ENCODE results near the gene MAP6. TPM values are rescaled to one million over a fixed set of nuclear protein-coding genes. Genes with fewer than 3 reads are reported as not detected.

The MAP6 gene
- total and polyA plus RNA-seq, 10 donors, result 1.3 to 9.0 (median 2.3) TPM

- no peak for TF ChIP-seq POLR2AphosphoS5 (IDR thresholded peaks at IDR 0.05)
- TF ChIP-seq CTCF (IDR thresholded peaks at IDR 0.05 in 8 of 11, conservative IDR thresholded peaks at IDR 0.05 in 3 of 11), result no peak
- no peak for TF ChIP-seq POLR2A (IDR thresholded peaks at IDR 0.05)
- H3K27me3 ChIP-seq (replicated peaks in 1 of 7), result peaks cover 0 to 24% (median 0%) of the 10 kb centered on the region in 7 donors
- DNase-seq, result no peak
- no peaks in the 10 kb centered on the region for H3K9me3 ChIP-seq
- intact Hi-C loops (cut with DNase I; ENCODE audit: low total_unique reads), result no loop called here
- H3K4me1 ChIP-seq, result peaks cover 6 to 13% (median 9%) of the 10 kb centered on the region in 6 donors
- H3K27ac ChIP-seq, result no peak overlapping the region
- WGBS, 5 donors, result 51 to 67% (median 60%) methylated on average over 16 of the region's 16 CpGs
- H3K36me3 ChIP-seq, result no peaks in the 10 kb centered on the region
- no peak overlapping the region for H3K4me3 ChIP-seq
Measured at GRCh38 chr11:75635066-75635862, 33.6 kb downstream of the MAP6 start.

DNA sequence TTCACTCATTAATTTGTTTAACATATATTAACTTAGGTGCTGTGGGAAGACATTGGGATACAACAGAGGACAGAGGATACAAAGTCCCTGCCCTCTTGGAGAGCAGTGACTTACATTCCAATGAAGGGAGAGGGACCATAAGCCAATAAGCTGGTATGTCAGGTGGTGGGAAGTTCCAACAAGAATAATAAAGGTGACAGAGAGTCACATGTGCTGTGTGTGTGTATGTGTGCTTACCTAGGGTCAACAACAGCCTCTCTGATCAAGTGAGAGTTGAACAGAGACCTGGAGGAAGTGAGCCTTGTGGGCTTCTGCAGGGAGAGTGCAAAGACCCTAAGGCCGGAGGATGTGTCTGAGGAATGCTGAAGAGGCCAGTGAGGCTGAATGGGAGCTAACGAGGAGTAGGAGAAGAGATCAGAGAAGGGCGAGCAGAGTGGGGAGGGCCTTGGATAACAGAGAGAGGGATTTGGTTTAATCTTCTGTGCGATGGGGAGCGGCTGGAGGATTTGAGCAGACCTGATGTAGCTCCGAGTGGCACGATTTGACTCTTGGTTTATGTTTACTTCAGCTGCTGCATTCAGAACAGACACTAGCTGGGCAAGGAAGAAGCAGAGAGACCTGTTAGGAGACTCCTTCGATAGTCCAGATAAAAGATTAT is 35.3 kb downstream of the MAP6 start:
- Histone ChIP-seq H3K27me3 (replicated peaks in 1 of 7) (peaks cover 0 to 24% (median 0%) of the 10 kb centered on the region in 7 donors), H3K9me3 (no peaks in the 10 kb centered on the region), H3K27ac (no peak overlapping the region), H3K4me1 (no peaks in the 10 kb centered on the region), H3K4me3 (no peak overlapping the region), H3K36me3 (no peaks in the 10 kb centered on the region)
- intact Hi-C loops (cut with DNase I; ENCODE audit: low total_unique reads), result no loop called here
- WGBS, 5 donors, result 86 to 96% (median 91%) methylated on average over 8 of the region's 8 CpGs
- no peak for TF ChIP-seq POLR2A (IDR thresholded peaks at IDR 0.05)
- TF ChIP-seq CTCF (IDR thresholded peaks at IDR 0.05 in 8 of 11, conservative IDR thresholded peaks at IDR 0.05 in 3 of 11), result no peak
- no peak for TF ChIP-seq POLR2AphosphoS5 (IDR thresholded peaks at IDR 0.05)
- DNase-seq, result no peak

- TF ChIP-seq POLR2AphosphoS5 (IDR thresholded peaks at IDR 0.05) (no peak), POLR2A (IDR thresholded peaks at IDR 0.05) (no peak), CTCF (IDR thresholded peaks at IDR 0.05 in 8 of 11, conservative IDR thresholded peaks at IDR 0.05 in 3 of 11) (no peak)
- 84 to 94% (median 89%) methylated on average over 2 of the region's 2 CpGs for WGBS, 5 donors
Measured at GRCh38 chr11:75632962-75633361, 35.9 kb downstream of the MAP6 start.

GRCh38 chr11:75632450-75632849 is 36.4 kb downstream of the MAP6 start:
- intact Hi-C loops (cut with DNase I; ENCODE audit: low total_unique reads), result no loop called here
- 90 to 99% (median 97%) methylated on average over 2 of the region's 2 CpGs for WGBS, 5 donors
- no peak for DNase-seq
- H3K36me3 ChIP-seq, result no peaks in the 10 kb centered on the region
- H3K4me1 ChIP-seq, result no peaks in the 10 kb centered on the region
- H3K9me3 ChIP-seq, result no peaks in the 10 kb centered on the region
- H3K27ac ChIP-seq, result no peak overlapping the region
- H3K4me3 ChIP-seq, result no peak overlapping the region
- H3K27me3 ChIP-seq (replicated peaks in 1 of 7), result peaks cover 0 to 24% (median 0%) of the 10 kb centered on the region in 7 donors
- TF ChIP-seq POLR2AphosphoS5 (IDR thresholded peaks at IDR 0.05) (no peak), CTCF (IDR thresholded peaks at IDR 0.05 in 8 of 11, conservative IDR thresholded peaks at IDR 0.05 in 3 of 11) (no peak), POLR2A (IDR thresholded peaks at IDR 0.05) (no peak)

More at GRCh38 chr11:75632962-75633361, 35.9 kb downstream of the MAP6 start:
- intact Hi-C loops (cut with DNase I; ENCODE audit: low total_unique reads), result no loop called here
- Histone ChIP-seq H3K27me3 (replicated peaks in 1 of 7) (peaks cover 0 to 24% (median 0%) of the 10 kb centered on the region in 7 donors), H3K9me3 (no peaks in the 10 kb centered on the region), H3K27ac (no peak overlapping the region), H3K4me1 (no peaks in the 10 kb centered on the region), H3K36me3 (no peaks in the 10 kb centered on the region), H3K4me3 (no peak overlapping the region)
- DNase-seq, result no peak

Data from spleen (tissue), 11 donors.